K562 (cell line): ENCODE results near the gene ACER3. TPM values are rescaled to one million over a fixed set of nuclear protein-coding genes. Genes with fewer than 3 reads are reported as not detected.

Experiments used
- ATAC-seq: fragments of 200-7000 bp; cut with Tn5 transposase; 3 replicates; pipeline ENCODE4 v1.9.1; 2020; ENCODE audit warnings: moderate library complexity
- BruUV-seq: library from RNA; stranded (reverse); fragments of 400-500 nt; replicated peaks from 2 replicates; lab custom pipeline; 2021; lab: Mats Ljungman, UMichigan
- CTCF ChIA-PET: fragments of 300-600 bp; formaldehyde crosslinking; extraction: SDS; loops from one replicate; lab custom pipeline; 2021; ENCODE audit warnings: low intra/inter-chr PET ratio; lab: Yijun Ruan, JAX
- POLR2A ChIA-PET: fragments of 300-600, 350-650 bp; sonication (Branson Sonifier 250); formaldehyde crosslinking; extraction: SDS; loops from one replicate; lab custom pipeline; 2021; ENCODE audit warnings: antibody characterized with exemption, inconsistent platforms; lab: Yijun Ruan, JAX
- DNase-seq, 4 experiments: peaks; one replicate each; pipeline versions ENCODE4 v3.0.0 to v3.0.0-alpha.2; 2011 to 2018; ENCODE audit warnings: low spot score in 3 of 4, mixed read lengths in 3 of 4; ENCODE audit errors: extremely low read depth in 1 of 4
- FAIRE-seq: peaks from 2 replicates; lab custom pipeline; 2011; peaks lifted over from hg19 to GRCh38; lab: Jason Lieb, UNC
- H2AFZ ChIP-seq: 2 replicates; pipeline ENCODE4 v1.6.0; 2011; ENCODE audit warnings: low read depth, low read length, control low read depth, inconsistent platforms
- H3K27ac ChIP-seq: fragments of 200-600 bp; 3 replicates; pipeline ENCODE4 v1.8.0; 2011; ENCODE audit warnings: low read depth, mild to moderate bottlenecking, control low read depth, inconsistent platforms, low read length, moderate library complexity, mixed read lengths; ENCODE audit errors: extremely low read depth
- H3K27me3 ChIP-seq, 2 experiments: fragments of 300-600 bp in 1 of 2; 2 replicates in 1 of 2; 3 replicates in 1 of 2; pipeline versions ENCODE4 v1.6.0 to v1.8.0; 2011; ENCODE audit warnings: inconsistent platforms in 2 of 2, low read length in 2 of 2, mild to moderate bottlenecking in 1 of 2, mixed read lengths in 1 of 2, moderate library complexity in 1 of 2; ENCODE audit not compliant: control insufficient read depth in 2 of 2, insufficient read depth in 2 of 2
- H3K36me3 ChIP-seq: fragments of 300-600 bp; 3 replicates; pipeline ENCODE4 v1.8.0; 2011; ENCODE audit warnings: mild to moderate bottlenecking, low read length, inconsistent platforms; ENCODE audit not compliant: control insufficient read depth, insufficient read depth
- H3K4me1 ChIP-seq, 2 experiments: fragments of 200-600 bp in 1 of 2; replicated peaks in 1 of 2; 2 replicates in 1 of 2; 3 replicates in 1 of 2; pipeline versions ENCODE4 v1.5.1 to v1.8.0; 2011; ENCODE audit warnings: inconsistent platforms in 2 of 2, low read length in 2 of 2, mild to moderate bottlenecking in 1 of 2, mixed read lengths in 1 of 2, moderate library complexity in 1 of 2; ENCODE audit not compliant: control insufficient read depth in 2 of 2, insufficient read depth in 2 of 2
- H3K4me2 ChIP-seq: 2 replicates; pipeline ENCODE4 v1.6.1; 2011; ENCODE audit warnings: low read length, control low read depth, inconsistent platforms, mixed read lengths; ENCODE audit not compliant: insufficient read depth
- H3K4me3 ChIP-seq: fragments of 200-600 bp; sonication (generic), shearing (Covaris generic); 2 replicates; pipeline ENCODE4 v1.5.1; 2016; ENCODE audit warnings: control low read depth, inconsistent platforms
- H3K79me2 ChIP-seq: fragments of 200-600 bp; 3 replicates; pipeline ENCODE4 v1.8.0; 2011; ENCODE audit warnings: low read length, inconsistent platforms; ENCODE audit not compliant: control insufficient read depth, insufficient read depth
- H3K9ac ChIP-seq, 2 experiments: 2 replicates each; pipeline versions ENCODE4 v1.6.0 to v1.6.1; 2011; ENCODE audit warnings: low read depth in 2 of 2, low read length in 2 of 2, control low read depth in 1 of 2, inconsistent platforms in 1 of 2, mild to moderate bottlenecking in 1 of 2, mixed read lengths in 1 of 2; ENCODE audit not compliant: insufficient read depth in 1 of 2
- H3K9me1 ChIP-seq: one replicate; pipeline ENCODE4 v1.6.0; 2011; ENCODE audit warnings: inconsistent platforms, mild to moderate bottlenecking, low read length, moderate library complexity; ENCODE audit not compliant: control insufficient read depth, insufficient read depth
- H3K9me3 ChIP-seq: replicated peaks from 2 replicates; pipeline ENCODE4 v1.5.1; 2011; ENCODE audit warnings: low read depth, low read length, inconsistent platforms; ENCODE audit not compliant: control insufficient read depth, insufficient read depth
- H4K20me1 ChIP-seq: replicated peaks from 2 replicates; pipeline ENCODE4 v1.6.1; 2011; ENCODE audit warnings: low read length, inconsistent platforms, mixed read lengths; ENCODE audit not compliant: control insufficient read depth, insufficient read depth
- ADNP ChIP-seq: fragments of 200-800 bp; sonication (Bioruptor generic); IDR thresholded peaks from 2 replicates; pipeline ENCODE4 v1.6.1; 2016; ENCODE audit warnings: missing genetic modification characterization, missing compliant biosample characterization
- BRD4 ChIP-seq: fragments of 200-600 bp; sonication (generic); IDR thresholded peaks from 2 replicates; pipeline ENCODE4 v1.6.1; 2017; ENCODE audit warnings: inconsistent platforms
- CBFB ChIP-seq: sonication (generic); formaldehyde crosslinking; IDR thresholded peaks from 2 replicates; pipeline ENCODE4 v1.4.0; 2020; ENCODE audit warnings: mild to moderate bottlenecking, missing genetic modification reagents
- KDM4B ChIP-seq, 2 experiments: fragments of 450-650 bp in 1 of 2; sonication (generic) in 1 of 2; IDR thresholded peaks; 2 replicates each; pipeline ENCODE4 v1.6.1; 2016 to 2017; ENCODE audit warnings: borderline replicate concordance in 2 of 2, antibody characterized with exemption in 1 of 2, low read depth in 1 of 2, mild to moderate bottlenecking in 1 of 2
- POLR2B ChIP-seq: fragments of 450-650 bp; IDR thresholded peaks from 2 replicates; pipeline ENCODE4 v1.6.1; 2018; ENCODE audit warnings: low read depth; ENCODE audit not compliant: partially characterized antibody
- YY1 ChIP-seq, 3 experiments: IDR thresholded peaks; 2 replicates each; pipeline ENCODE4 v1.6.1; 2011; ENCODE audit warnings: low read length in 2 of 3, mild to moderate bottlenecking in 2 of 3, moderate library complexity in 2 of 3, borderline replicate concordance in 1 of 3, control low read depth in 1 of 3, low read depth in 1 of 3; ENCODE audit not compliant: insufficient read depth in 3 of 3, insufficient replicate concordance in 2 of 3, control insufficient read depth in 1 of 3, insufficient read length in 1 of 3; ENCODE audit errors: extremely low read depth in 1 of 3
- ZNF217 ChIP-seq: sonication (generic); formaldehyde crosslinking; IDR thresholded peaks from 2 replicates; pipeline ENCODE4 v1.8.0; 2022; ENCODE audit warnings: mild to moderate bottlenecking, missing genetic modification reagents
- ZNF263 ChIP-seq: sonication (generic); formaldehyde crosslinking; IDR thresholded peaks from 2 replicates; pipeline ENCODE4 v1.8.0; 2022; ENCODE audit warnings: mild to moderate bottlenecking, missing genetic modification reagents, borderline replicate concordance
- ZNF316 ChIP-seq: fragments of 450-650 bp; IDR thresholded peaks from 2 replicates; pipeline ENCODE4 v1.6.1; 2016
- WGBS: fragments of 100-300 bp; shearing (Covaris generic); methylation state at CpG from one replicate; pipeline ENCODE4 v1.1.6; 2016; ENCODE audit warnings: low coverage, mixed read lengths; ENCODE audit not compliant: insufficient coverage; ENCODE audit errors: missing lambda C conversion rate; 5-methylcytosine and 5-hydroxymethylcytosine counted together
- in situ Hi-C: fragments of 300-500 bp; cut with MboI; formaldehyde crosslinking; loops from 4 replicates; pipeline ENCODE4 v1.15.0; 2018; ENCODE audit warnings: inconsistent platforms, mixed read lengths
- intact Hi-C: fragments of 100-400 bp; cut with micrococcal nuclease; formaldehyde crosslinking; loops from 2 replicates; pipeline ENCODE4 v1.14.2; 2022
- polyA plus RNA-seq, 8 experiments: library from polyadenylated mRNA; depleted of rRNA in 4 of 8; stranded (reverse) in 5 of 8; unstranded in 3 of 8; fragments of >200 nt; fragmentation: Nextera tagmentation in 2 of 8; fragmentation: Illumina TruSeq in 1 of 8; extraction: Ambion mirVana in 2 of 8; extraction: Trizol in 1 of 8; gene quantifications; 2 replicates each; pipeline versions ENCODE4 v1.2.1 to v1.2.3, GENCODE V29; 2011 to 2014; ENCODE audit warnings: inconsistent platforms in 1 of 8, missing spikeins in 1 of 8
- total RNA-seq, 7 experiments: library from RNA; depleted of rRNA in 6 of 7; stranded (reverse); fragments of >200 nt in 6 of 7; fragmentation: Illumina TruSeq in 2 of 7; extraction: Trizol in 2 of 7; gene quantifications; 2 replicates each; pipeline versions ENCODE4 v1.2.1 to v1.2.3, GENCODE V29; 2011 to 2021; ENCODE audit warnings: low replicate concordance in 1 of 7
- TF ChIP-seq, protein P1 (sequence below): IDR thresholded peaks from 2 replicates; pipeline ENCODE4 v1.6.1; 2014; ENCODE audit warnings: antibody characterized with exemption
- TF ChIP-seq, protein P2 (sequence below): sonication (generic); IDR thresholded peaks from 2 replicates; pipeline ENCODE4 v1.6.1; 2016

The ACER3 gene
- total and polyA plus RNA-seq, 9 of the 15 experiments (the other 6 are each of a cell fraction or from before 2014, with no cell fraction given): 2.0 to 23.8 (median 9.5) TPM

DNA sequence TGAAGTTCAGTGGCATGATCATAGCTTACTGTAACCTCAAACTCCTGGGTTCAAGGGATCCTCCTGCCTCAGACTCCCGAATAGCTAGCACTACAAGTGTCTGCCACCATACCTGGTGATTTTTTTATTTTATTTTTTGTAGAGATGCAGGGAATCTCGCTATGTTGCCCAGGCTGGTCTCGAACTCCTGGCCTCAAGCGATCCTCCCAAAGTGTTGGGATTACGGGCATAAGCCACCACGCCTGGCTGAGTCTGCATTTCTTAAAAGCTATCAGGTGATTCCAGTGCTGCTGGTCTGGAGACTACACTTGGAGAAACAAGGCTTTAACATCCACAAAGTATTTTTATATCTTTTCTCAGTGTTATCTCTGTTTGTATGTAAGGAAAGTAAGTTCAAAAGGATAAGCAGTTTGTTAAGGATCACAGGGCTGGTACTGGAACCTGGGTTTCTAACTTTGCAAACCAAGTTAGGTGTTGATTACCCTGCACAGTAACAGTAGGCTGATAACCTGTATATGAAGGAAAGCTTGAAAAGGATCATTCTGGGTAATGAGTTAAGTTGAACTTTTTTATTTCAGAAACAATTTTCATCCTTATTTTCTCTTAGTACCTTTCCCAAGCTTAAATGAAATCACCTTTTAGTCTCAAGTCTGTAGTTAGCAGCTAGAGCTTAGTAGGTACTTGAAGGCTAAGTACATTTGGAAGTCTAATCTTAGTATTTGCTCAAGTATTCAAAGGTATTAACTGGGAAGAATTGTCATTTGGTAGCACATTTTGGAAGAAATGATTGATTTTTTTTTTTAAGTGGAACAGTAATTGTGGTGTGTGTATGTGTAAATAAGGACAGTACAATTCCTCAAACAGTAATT, 12.5 kb downstream of the ACER3 start:
- Histone ChIP-seq H3K36me3 (peaks cover 3% of the 10 kb centered on the region; the same call in 2 of the 3 replicates), H4K20me1 (no peaks in the 10 kb centered on the region), H3K9ac (no peak overlapping the region), H3K4me2 (no peak overlapping the region), H3K4me1 (no peaks in the 10 kb centered on the region), H2AFZ (no peak overlapping the region), H3K27ac (no peak overlapping the region), H3K4me3 (no peak overlapping the region), H3K9me3 (no peaks in the 10 kb centered on the region), H3K27me3 (no peaks in the 10 kb centered on the region), H3K9me1 (no peaks in the 10 kb centered on the region), H3K79me2 (no peaks in the 10 kb centered on the region; the same call in 2 of the 3 replicates)
- peak; percentile 51 for ATAC-seq
- DNase-seq: peak in 1 of 4 experiments; percentile 19
- in situ Hi-C loops: no loop called here
- intact Hi-C loops: no loop called here
- no TSS peak for BruUV-seq
- 38% methylated on average over 6 of the region's 6 CpGs for WGBS
- CTCF ChIA-PET: interaction anchor here (0.6 to 0.7 kb wide), 2 partner anchors 46 to 47 kb away, joined by 3 to 4 read pairs; no protein-coding TSS in a partner anchor
- no peak for FAIRE-seq
- POLR2A ChIA-PET: interaction anchor here (0.7 to 2.3 kb wide), 3 partner anchors 9 to 44 kb away, joined by 3 to 12 read pairs (median 4); no protein-coding TSS in a partner anchor
- TF ChIP-seq, protein P1, sequence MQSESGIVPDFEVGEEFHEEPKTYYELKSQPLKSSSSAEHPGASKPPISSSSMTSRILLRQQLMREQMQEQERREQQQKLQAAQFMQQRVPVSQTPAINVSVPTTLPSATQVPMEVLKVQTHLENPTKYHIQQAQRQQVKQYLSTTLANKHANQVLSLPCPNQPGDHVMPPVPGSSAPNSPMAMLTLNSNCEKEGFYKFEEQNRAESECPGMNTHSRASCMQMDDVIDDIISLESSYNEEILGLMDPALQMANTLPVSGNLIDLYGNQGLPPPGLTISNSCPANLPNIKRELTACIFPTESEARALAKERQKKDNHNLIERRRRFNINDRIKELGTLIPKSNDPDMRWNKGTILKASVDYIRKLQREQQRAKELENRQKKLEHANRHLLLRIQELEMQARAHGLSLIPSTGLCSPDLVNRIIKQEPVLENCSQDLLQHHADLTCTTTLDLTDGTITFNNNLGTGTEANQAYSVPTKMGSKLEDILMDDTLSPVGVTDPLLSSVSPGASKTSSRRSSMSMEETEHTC: no peak
- TF ChIP-seq, protein P2, sequence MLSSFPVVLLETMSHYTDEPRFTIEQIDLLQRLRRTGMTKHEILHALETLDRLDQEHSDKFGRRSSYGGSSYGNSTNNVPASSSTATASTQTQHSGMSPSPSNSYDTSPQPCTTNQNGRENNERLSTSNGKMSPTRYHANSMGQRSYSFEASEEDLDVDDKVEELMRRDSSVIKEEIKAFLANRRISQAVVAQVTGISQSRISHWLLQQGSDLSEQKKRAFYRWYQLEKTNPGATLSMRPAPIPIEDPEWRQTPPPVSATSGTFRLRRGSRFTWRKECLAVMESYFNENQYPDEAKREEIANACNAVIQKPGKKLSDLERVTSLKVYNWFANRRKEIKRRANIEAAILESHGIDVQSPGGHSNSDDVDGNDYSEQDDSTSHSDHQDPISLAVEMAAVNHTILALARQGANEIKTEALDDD: peak; percentile 59
- TF ChIP-seq YY1 (IDR thresholded peaks at IDR 0.05; ENCODE audit: borderline replicate concordance in 1 of 3, control insufficient read depth in 1 of 3, extremely low read depth in 1 of 3, insufficient read depth in 3 of 3, insufficient read length in 1 of 3, insufficient replicate concordance in 2 of 3, low read depth in 1 of 3, low read length in 2 of 3) (no peak), ZNF316 (0 out of 2 replicates have a peak, but pooled peaks have one; percentile 11), CBFB (no peak), ZNF263 (CRISPR knock-in tag) (no peak), ZNF217 (CRISPR knock-in tag) (no peak), ADNP (tag) (peak; percentile 93), POLR2B (no peak), KDM4B (IDR thresholded peaks at IDR 0.05; ENCODE audit: borderline replicate concordance in 2 of 2, low read depth in 1 of 2) (no peak), BRD4 (no peak)
